Left lobe of liver (tissue), 2 donors: ENCODE data around the gene PEAR1. TPM values are rescaled to one million over a fixed set of nuclear protein-coding genes. Genes with fewer than 3 reads are reported as not detected.
A peak's percentile ranks its signal among the peaks of the same experiment; 100 is the strongest.

Source experiments
- ATAC-seq: fragments of 200-7000 bp; cut with Tn5 transposase; one replicate; pipeline ENCODE4 v1.9.1; 2020; ENCODE audit warnings: mild to moderate bottlenecking, moderate library complexity
- DNase-seq: peaks from one replicate; pipeline ENCODE4 v3.0.0-alpha.2; 2020; ENCODE audit warnings: low spot score
- total RNA-seq: library from RNA; stranded (reverse); gene quantifications from one replicate; pipeline ENCODE4 v1.2.1, GENCODE V29; 2021
- donor health status: DM: no; HTN: no; CAD: no; lungs with moderate emphysema.
- donor health status: DM: no; HTN: yes; CAD: no.

The PEAR1 gene
- total RNA-seq, 1 donor from 2014 or later: 4.5 TPM

DNA sequence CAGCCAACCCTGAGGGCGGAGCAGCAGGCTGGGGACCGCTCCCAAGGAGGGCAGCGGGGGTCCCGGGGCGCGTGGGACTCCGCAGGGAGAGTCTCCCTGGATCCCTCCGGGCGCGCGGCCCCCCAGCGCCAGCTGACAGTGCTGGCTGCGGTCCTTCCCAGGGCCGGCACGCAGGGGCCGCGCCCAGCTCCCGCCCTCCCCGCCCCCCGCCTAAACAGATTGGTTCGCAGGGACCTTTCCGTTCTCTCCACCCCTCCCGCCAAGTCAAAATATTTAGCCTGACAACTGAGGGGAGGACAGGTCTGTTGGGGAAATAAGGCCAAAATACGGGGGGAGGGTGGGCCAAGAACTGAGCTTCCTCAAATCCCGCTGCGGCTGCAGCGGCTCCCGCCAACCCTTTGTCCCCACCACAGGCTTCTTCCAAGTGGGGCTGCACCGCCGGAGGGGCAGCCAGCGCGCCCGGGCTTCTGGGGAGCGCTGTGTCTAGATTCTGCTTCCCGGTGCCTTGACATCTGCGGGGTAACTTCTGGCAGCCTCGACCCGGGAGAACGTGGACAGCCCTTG lies 34.5 kb upstream of the PEAR1 start, which contains the start of gene INSRR:
TSS of gene INSRR (minus strand) at position 159 of the 564 bp plus-strand sequence. CDS start 496 bp downstream, outside the sequence.
- no peak for ATAC-seq
- DNase-seq: no peak

DNA sequence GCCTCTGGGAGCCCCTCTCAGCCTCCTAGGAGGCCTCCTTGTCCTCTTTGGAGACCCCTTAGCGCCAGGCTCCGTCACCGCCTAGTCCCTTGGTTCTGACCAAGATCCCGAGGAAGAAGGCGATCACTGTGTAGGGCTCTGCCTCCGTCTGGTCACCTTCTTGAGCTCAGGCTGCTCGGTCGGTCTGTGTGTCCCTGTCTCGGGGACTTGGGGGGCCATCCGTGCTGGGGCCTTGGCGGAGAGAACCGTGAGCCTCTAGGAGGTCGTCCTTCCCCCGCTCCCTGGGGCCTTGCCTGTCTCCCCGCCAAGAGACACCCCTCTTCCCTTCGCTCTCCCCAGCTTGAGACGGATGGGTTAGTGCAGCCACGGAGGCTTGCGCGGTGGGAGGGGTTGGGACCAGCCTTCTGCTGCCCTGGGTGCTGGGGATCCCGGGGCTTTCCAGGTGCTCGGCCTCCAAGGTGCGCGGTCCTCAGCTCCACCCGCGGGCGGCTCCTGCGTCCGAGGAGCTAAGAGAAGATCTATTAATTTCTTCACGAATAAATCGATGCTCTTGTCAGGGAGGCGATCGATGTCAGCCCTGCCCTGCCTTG lies 33.9 kb upstream of the PEAR1 start:
- DNase-seq (no peak), ATAC-seq (peak; percentile 17)

DNA sequence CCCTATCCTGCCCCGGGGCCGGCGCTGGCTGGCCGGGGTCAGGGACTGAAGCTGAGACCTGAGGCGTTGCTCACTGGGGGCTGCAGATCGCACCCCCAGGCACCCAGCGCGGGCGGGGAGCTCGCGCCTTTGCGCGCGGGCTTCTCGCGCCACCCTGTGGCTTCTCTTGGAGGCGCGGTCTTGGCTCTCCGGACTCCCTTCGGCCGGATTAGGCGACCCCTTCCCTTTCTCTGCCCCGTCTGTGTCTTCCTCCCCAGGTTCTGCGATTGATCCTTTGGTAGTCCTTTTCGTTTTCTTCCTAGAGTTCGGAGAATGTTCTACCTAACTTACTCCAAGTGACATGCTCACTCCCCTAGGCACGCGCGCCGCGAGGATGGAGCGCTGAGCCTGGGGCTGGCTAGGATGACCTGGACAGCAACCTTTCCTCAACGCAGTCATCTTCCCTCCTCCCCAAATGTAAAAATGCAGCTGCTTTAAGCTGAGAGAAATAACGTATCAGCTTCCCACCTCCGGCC lies 33.3 kb upstream of the PEAR1 start:
- no peak for DNase-seq
- ATAC-seq: peak; percentile 71

DNA sequence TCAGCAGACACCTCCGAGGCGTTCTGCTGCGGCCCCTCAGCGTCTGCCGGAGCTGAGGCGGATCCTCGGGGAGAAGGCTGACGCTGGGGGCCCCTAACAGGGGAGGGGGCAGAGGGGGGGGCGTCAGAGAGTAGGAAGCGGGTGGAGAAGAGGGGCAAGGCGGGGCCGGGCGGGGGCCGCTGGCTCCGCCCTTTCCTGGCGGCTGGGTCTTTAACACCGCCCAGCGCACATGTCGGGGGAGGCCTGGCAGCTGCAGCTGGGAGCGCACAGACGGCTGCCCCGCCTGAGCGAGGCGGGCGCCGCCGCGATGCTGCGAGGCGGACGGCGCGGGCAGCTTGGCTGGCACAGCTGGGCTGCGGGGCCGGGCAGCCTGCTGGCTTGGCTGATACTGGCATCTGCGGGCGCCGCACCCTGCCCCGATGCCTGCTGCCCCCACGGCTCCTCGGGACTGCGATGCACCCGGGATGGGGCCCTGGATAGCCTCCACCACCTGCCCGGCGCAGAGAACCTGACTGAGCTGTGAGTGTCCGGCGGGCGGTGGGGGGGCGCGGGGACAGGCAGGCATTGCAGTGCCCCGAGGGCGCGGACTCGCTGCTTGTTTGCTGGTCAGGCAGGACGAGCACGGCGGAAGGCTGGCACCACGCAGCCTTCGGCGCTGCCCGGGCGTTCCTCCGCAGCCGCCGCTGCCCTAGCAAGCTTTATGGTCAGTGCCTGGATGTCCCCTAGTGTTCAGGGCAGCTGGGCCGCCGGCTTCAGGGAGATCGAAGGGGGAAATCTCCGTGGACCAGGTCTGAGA lies 32.7 kb upstream of the PEAR1 start, which contains the start of gene NTRK1:
TSS of gene NTRK1 (plus strand) at position 238 of the 796 bp plus-strand sequence. CDS start at position 308, 70 bp downstream.
- ATAC-seq (peak; percentile 14), DNase-seq (no peak)

DNA sequence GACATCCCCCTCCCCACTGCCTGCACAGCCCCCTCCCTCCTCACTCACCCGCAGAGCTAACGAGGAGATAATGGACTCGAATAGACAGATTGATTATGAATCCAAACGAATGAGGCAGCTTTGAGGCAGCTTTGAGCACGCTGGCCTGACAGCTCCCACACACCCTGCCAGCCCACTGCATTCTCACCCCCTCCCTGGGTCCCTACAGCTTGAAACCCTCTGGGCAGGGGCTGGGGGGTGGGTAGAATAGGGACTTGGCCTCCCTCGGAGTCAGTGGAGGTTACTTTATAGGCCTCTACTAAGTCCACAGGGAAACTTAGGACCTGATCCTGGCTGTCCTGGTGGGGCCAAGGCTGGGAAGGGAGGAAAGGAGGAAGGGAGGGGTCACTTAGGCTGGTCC lies 30.9 kb upstream of the PEAR1 start:
- ATAC-seq (no peak), DNase-seq (no peak)

DNA sequence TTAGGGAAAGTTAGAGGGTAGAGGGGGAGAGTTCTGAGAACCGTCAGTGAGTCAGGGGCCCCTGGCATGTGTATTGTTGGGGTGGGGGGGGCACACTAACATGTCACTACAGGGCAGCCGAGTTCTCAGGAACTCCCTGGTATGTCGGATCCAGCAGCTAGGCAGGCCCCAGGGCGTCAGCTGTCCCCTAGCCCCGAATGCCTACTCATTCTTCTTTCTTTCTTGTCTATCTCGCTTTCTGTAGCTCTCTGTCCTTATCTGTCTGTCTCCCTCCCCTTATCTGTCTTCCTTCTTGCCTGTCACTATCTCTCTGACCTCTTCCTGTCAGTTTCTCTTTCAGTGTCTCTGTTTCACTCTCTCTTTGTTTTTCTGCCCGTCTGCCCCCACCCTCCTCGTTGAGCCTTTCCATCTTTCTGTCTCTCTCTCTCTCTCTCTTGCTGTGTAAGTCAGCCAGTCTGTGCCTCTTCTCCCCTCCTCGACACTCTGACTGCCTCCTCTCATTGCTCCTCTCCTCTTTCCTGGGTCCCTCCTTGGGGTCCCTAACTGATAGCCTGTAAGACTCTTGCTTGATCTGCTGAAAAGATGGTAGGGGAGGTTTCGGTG lies 30.4 kb upstream of the PEAR1 start:
- DNase-seq (no peak), ATAC-seq (no peak)

DNA sequence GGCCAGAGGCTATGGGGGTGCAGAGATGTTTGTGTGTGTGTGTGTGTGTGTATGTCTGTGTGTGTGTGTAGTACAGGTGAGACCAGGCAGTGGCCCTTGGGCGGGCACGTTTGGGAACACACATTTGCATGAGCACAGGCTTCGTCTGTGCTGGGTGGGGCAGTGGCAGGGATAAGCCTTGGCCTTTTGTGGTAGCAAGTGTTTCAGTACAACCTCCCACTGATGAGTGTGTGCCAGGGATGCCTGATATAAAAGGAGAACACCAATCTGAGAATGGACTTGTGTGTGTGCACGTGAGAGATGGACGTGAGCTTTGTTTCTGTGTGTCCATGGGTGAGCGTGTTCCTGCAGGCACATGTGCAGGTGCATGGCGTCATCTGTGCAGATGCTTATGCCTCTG lies 29.9 kb upstream of the PEAR1 start:
- ATAC-seq: no peak
- DNase-seq: no peak

DNA sequence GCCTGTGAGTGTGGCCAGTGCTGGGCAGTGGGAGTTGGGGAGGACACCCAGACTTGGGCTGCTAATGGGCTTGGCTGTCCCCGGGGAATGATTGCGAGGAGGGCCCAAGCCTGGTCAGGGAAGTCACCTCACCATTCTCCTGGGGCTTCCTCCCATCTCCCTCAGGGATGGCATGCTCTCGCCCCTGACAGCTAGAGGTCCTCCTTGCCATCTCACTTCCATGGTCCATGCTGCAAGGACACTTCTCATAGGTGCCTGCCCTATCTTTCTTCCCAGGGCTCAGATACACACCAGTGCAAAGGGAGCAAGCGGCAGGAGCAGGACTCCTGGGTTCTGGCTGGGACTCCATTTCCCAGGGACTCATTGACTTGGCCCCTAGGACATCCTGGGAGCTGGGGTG lies 28.7 kb upstream of the PEAR1 start:
- DNase-seq: no peak
- ATAC-seq: no peak

DNA sequence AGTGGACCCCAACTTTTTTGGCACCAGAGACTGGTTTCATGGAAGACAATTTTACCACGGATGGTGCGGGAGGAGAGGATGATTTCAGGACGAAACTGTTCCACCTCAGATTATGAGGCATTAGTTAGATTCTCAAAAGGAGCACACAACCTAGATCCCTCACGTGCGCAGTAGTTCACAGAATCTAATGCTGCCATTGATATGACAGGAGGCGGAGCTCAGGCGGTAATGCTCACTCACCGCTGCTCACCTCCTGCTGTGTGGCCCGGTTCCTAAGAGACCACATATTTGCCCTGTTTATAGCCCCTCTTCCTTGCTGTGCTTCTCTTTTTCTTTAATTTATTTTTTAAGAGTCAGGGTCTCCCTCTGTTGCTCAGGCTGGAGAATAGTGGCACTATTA lies 28.3 kb upstream of the PEAR1 start:
- ATAC-seq: no peak

DNA sequence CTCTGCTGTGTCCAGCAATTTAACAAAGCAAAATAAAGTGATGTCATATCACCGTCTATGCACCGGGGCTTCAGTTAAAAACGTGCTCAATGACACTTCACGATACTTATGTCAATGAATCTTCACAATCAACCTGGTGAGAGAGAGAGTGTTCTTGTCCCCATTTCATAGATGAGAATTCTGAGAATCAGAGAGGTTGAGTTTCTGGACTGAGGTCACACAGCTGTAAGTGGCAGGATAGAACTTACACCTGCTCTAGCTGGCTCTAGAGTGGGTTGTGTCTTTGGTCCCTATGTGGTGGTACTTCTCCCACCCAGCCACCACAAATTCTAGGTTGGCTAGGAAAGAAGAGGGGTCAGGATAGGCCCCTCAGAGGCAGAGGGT lies 27.7 kb upstream of the PEAR1 start:
- ATAC-seq: no peak
- no peak for DNase-seq

More for the DNA sequence above, 28.3 kb upstream of the PEAR1 start:
- no peak for DNase-seq

DNA sequence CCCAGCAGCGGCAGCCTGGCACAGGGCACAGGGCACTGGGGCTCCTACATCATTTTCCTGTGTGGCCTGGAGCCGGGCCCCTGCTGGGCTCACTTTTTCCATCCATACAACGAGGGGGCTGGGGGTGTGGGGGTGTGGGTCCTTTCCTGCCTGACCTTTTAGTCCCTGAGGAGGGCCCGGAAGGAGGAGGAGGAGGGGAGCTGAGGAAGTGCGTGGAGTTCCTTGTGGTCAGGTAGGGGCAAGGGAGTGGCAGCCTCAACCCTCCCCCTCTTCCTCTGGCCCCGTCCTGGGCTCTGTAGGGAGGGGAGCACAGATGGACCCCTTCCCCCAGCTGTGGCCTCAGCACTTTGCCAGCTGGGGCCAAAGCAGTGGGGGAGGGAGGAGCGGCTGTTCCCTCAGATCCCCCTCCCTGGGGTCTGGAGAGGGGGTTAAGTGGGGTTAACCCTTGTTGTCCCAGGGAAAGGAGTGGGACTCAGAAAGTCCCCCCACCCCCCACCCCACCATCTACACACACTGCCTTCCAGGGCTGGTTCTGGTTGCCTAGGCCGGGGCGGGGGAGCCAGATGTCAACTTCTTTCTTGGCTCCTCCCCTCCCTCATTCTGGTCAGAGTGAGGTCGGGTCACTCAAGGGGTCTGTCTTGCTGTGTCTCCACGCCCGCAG lies 27.1 kb upstream of the PEAR1 start:
- ATAC-seq (no peak), DNase-seq (no peak)

DNA sequence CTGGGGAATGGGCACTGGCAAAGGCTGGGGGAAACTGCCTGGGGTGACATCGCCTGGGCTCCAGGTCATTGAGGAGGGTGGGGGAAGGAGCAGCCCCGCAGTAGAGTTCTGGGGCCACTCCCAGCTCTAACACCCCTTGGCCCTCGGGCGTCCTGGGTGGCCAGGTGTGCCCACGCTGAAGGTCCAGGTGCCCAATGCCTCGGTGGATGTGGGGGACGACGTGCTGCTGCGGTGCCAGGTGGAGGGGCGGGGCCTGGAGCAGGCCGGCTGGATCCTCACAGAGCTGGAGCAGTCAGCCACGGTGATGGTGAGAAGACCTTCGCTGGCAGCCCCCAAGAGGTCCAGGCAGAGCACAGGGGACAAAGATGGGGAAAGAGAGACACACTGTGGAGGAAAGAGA lies 25.2 kb upstream of the PEAR1 start:
- ATAC-seq: no peak
- no peak for DNase-seq

DNA sequence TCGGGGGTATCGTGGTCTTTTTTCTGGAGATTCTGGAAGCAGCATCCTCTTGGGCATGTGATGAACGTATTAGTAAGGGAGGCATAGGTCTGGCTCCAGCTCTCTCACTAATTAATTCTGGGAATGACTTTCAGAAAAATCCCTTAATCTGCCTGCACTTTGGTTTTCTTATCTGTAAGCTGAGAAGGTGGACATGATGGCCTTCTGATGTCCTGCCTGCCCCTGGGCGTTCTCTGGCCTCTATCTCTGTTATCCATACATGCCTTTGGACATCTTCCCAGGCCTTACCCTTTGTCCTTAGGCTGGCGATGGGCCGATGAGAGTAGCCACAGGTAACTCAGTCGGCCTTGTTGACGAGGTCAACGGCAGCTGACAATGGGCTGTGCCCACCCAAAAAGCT lies 24.1 kb upstream of the PEAR1 start:
- no peak for DNase-seq
- ATAC-seq: no peak

DNA sequence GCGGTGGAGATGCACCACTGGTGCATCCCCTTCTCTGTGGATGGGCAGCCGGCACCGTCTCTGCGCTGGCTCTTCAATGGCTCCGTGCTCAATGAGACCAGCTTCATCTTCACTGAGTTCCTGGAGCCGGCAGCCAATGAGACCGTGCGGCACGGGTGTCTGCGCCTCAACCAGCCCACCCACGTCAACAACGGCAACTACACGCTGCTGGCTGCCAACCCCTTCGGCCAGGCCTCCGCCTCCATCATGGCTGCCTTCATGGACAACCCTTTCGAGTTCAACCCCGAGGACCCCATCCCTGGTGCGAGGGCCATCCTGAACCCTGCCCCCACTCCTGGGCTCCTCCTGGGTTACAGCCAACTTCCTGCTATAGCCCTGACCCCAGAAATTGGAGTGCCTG lies 19.9 kb upstream of the PEAR1 start:
- no peak for DNase-seq
- ATAC-seq: no peak

DNA sequence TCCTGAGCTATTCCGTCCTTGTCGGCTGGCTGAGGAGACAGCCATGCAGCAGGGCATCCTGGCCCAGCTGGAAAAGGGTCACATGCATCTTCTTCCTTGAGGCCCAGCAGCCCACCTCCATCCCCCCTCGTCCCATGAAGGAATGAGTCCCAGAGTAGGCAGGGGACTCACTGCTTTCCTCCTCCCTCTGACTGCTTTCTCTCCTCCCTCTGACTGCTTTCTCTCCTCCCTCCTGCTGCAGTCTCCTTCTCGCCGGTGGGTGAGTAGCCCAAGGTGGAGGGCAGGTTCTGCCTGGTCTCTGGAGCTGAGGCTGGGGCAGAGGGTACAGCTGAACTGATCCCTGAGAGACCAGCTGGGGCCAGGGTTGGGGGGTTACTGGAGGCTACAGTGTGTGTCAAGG lies 19.4 kb upstream of the PEAR1 start:
- ATAC-seq: no peak
- no peak for DNase-seq

DNA sequence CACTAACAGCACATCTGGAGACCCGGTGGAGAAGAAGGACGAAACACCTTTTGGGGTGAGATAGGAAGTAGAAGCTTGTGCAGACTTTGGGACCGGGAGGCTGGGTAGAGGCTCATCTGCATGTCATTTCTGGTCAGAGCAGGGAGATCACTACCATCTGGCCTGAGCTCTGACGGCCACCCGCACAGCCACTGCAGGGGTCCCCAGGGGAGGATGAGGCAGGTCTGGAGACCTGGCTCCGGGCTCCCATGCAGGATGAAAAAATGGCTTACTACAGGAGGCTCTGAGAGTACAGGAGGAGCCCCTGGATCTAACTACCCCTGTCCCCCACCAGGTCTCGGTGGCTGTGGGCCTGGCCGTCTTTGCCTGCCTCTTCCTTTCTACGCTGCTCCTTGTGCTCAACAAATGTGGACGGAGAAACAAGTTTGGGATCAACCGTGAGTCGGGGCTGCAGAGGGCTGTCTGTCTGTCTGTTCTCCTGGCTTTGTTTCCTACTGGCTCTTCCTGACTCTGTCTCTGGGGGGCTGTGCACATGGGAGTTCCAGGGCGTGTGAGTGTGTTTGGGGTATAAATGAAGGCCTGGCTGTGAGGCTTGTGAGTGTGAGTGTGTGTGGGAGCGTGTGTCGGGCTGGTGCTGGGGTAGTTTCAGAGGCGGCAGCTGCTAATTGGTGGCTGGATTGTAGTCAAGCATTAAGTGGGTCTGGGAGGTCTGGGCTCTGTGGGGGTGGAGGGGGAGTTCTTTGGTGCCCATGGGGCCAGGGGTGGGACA lies 18.8 kb upstream of the PEAR1 start:
- ATAC-seq (no peak), DNase-seq (no peak)

DNA sequence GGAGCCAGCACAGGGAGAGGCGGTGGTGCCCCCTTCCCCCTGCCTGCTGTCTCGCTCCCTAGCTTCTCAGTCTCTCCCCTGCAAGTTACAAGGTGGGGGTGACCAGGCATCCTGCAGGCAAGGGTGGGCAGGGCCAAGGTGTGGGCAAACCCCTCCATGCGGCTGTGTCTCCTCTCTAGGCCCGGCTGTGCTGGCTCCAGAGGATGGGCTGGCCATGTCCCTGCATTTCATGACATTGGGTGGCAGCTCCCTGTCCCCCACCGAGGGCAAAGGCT lies 18.2 kb upstream of the PEAR1 start:
- DNase-seq (no peak), ATAC-seq (no peak)

DNA sequence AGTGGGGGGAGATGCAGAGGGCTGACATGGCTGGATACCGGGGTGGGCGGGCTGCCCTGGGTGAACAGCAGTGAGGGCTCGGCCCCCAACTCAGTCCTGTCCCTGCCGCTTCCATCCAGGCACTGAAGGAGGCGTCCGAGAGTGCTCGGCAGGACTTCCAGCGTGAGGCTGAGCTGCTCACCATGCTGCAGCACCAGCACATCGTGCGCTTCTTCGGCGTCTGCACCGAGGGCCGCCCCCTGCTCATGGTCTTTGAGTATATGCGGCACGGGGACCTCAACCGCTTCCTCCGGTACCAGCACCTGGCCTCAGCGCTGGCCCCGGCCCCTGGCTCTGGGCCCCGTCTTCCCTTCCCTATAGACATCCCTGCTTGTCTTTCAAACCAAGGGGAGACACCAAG lies 17.2 kb upstream of the PEAR1 start:
- no peak for DNase-seq
- no peak for ATAC-seq

DNA sequence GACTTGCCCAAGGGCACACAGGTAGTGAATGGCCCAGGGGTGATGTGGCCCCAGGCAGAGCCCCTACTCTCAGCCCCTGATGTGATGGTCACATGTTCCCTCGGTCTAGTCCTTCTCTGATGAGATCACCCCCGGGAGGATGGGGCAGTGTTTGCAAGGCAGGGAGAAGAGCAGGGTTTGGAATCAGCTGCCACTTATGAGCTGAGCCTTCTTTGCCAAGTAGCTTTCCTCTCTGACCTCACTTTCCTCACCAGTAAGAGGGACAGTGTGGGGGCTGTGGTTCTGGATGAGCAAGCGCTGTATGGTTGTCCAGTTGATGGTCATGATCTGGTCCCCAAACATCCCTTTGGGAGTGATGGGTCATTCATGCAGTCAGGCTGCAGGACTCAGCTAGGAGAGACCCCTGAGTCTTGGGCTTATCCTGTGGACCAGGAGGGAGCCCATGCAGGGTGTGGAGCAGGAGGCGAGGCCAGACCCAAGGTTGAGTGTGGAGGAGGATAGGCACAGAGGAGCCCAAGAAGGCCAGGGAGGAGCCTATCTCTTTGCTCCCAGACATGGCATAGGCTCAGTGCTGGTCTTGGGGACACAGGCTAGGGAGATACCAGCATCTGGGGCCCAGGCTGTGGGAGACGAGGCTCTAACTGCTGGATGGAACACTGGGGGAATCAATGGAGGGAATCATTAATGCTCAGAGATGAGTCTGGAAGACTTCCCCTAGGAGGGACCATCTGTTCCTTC lies 15.9 kb upstream of the PEAR1 start:
- DNase-seq (no peak), ATAC-seq (no peak)

DNA sequence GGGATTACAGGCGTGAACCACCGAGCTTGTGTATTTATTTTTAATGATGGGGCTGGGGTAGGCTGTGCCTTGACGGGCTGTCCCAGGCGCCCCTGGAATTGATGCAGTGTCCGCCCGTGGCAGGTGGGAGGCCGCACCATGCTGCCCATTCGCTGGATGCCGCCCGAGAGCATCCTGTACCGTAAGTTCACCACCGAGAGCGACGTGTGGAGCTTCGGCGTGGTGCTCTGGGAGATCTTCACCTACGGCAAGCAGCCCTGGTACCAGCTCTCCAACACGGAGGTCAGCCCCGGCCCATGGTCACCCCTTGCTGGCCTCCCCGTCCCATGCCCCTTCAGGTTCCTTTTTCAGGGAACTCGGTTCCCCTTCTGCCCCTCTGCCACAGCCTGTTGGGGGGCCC lies 13.6 kb upstream of the PEAR1 start:
- DNase-seq: no peak

More for the DNA sequence above, 13.6 kb upstream of the PEAR1 start:
- ATAC-seq: no peak
